OCI-LY7 (cell line): ENCODE measurements around the gene THUMPD3.

ENCODE experiments used
- CTCF ChIP-seq: fragments of 200-600 bp; sonication (generic); conservative IDR thresholded peaks from 2 replicates; pipeline ENCODE4 v1.5.1; 2014; ENCODE audit warnings: mild to moderate bottlenecking, antibody characterized with exemption, low read length, moderate library complexity, mixed read lengths
- EZH2phosphoT487 ChIP-seq: fragments of 200-600 bp; sonication (generic); IDR thresholded peaks from 2 replicates; pipeline ENCODE4 v1.6.1; 2018; ENCODE audit warnings: low read depth, borderline replicate concordance, mild to moderate bottlenecking, mixed run types, antibody characterized with exemption, low read length, moderate library complexity, mixed read lengths

- TF ChIP-seq CTCF = no peak
- no peak for TF ChIP-seq EZH2phosphoT487
These were observed 21.4 kb downstream of the THUMPD3 start for GRCh38 chr3:9384141-9384828.
